K562 (cell line): Measurements from ENCODE around the gene RFC2. TPM values are rescaled to one million over a fixed set of nuclear protein-coding genes. Genes with fewer than 3 reads are reported as not detected.

ENCODE experiments used
- ATAC-seq: fragments of 200-7000 bp; cut with Tn5 transposase; 3 replicates; pipeline ENCODE4 v1.9.1; 2020; ENCODE audit warnings: moderate library complexity
- BruUV-seq: library from RNA; stranded (reverse); fragments of 400-500 nt; replicated peaks from 2 replicates; lab custom pipeline; 2021; lab: Mats Ljungman, UMichigan
- CTCF ChIA-PET: fragments of 300-600 bp; formaldehyde crosslinking; extraction: SDS; loops from one replicate; lab custom pipeline; 2021; ENCODE audit warnings: low intra/inter-chr PET ratio; lab: Yijun Ruan, JAX
- POLR2A ChIA-PET: fragments of 300-600, 350-650 bp; sonication (Branson Sonifier 250); formaldehyde crosslinking; extraction: SDS; loops from one replicate; lab custom pipeline; 2021; ENCODE audit warnings: antibody characterized with exemption, inconsistent platforms; lab: Yijun Ruan, JAX
- DNase-seq, 4 experiments: peaks; one replicate each; pipeline versions ENCODE4 v3.0.0 to v3.0.0-alpha.2; 2011 to 2018; ENCODE audit warnings: low spot score in 3 of 4, mixed read lengths in 3 of 4; ENCODE audit errors: extremely low read depth in 1 of 4
- FAIRE-seq: peaks from 2 replicates; lab custom pipeline; 2011; peaks lifted over from hg19 to GRCh38; lab: Jason Lieb, UNC
- H2AFZ ChIP-seq: 2 replicates; pipeline ENCODE4 v1.6.0; 2011; ENCODE audit warnings: low read depth, low read length, control low read depth, inconsistent platforms
- H3K27ac ChIP-seq: fragments of 200-600 bp; 3 replicates; pipeline ENCODE4 v1.8.0; 2011; ENCODE audit warnings: low read depth, mild to moderate bottlenecking, control low read depth, inconsistent platforms, low read length, moderate library complexity, mixed read lengths; ENCODE audit errors: extremely low read depth
- H3K27me3 ChIP-seq, 2 experiments: fragments of 300-600 bp in 1 of 2; 2 replicates in 1 of 2; 3 replicates in 1 of 2; pipeline versions ENCODE4 v1.6.0 to v1.8.0; 2011; ENCODE audit warnings: inconsistent platforms in 2 of 2, low read length in 2 of 2, mild to moderate bottlenecking in 1 of 2, mixed read lengths in 1 of 2, moderate library complexity in 1 of 2; ENCODE audit not compliant: control insufficient read depth in 2 of 2, insufficient read depth in 2 of 2
- H3K36me3 ChIP-seq: fragments of 300-600 bp; 3 replicates; pipeline ENCODE4 v1.8.0; 2011; ENCODE audit warnings: mild to moderate bottlenecking, low read length, inconsistent platforms; ENCODE audit not compliant: control insufficient read depth, insufficient read depth
- H3K4me1 ChIP-seq, 2 experiments: fragments of 200-600 bp in 1 of 2; replicated peaks in 1 of 2; 2 replicates in 1 of 2; 3 replicates in 1 of 2; pipeline versions ENCODE4 v1.5.1 to v1.8.0; 2011; ENCODE audit warnings: inconsistent platforms in 2 of 2, low read length in 2 of 2, mild to moderate bottlenecking in 1 of 2, mixed read lengths in 1 of 2, moderate library complexity in 1 of 2; ENCODE audit not compliant: control insufficient read depth in 2 of 2, insufficient read depth in 2 of 2
- H3K4me2 ChIP-seq: 2 replicates; pipeline ENCODE4 v1.6.1; 2011; ENCODE audit warnings: low read length, control low read depth, inconsistent platforms, mixed read lengths; ENCODE audit not compliant: insufficient read depth
- H3K4me3 ChIP-seq: fragments of 200-600 bp; sonication (generic), shearing (Covaris generic); 2 replicates; pipeline ENCODE4 v1.5.1; 2016; ENCODE audit warnings: control low read depth, inconsistent platforms
- H3K79me2 ChIP-seq: fragments of 200-600 bp; 3 replicates; pipeline ENCODE4 v1.8.0; 2011; ENCODE audit warnings: low read length, inconsistent platforms; ENCODE audit not compliant: control insufficient read depth, insufficient read depth
- H3K9ac ChIP-seq, 2 experiments: 2 replicates each; pipeline versions ENCODE4 v1.6.0 to v1.6.1; 2011; ENCODE audit warnings: low read depth in 2 of 2, low read length in 2 of 2, control low read depth in 1 of 2, inconsistent platforms in 1 of 2, mild to moderate bottlenecking in 1 of 2, mixed read lengths in 1 of 2; ENCODE audit not compliant: insufficient read depth in 1 of 2
- H3K9me1 ChIP-seq: one replicate; pipeline ENCODE4 v1.6.0; 2011; ENCODE audit warnings: inconsistent platforms, mild to moderate bottlenecking, low read length, moderate library complexity; ENCODE audit not compliant: control insufficient read depth, insufficient read depth
- H3K9me3 ChIP-seq: replicated peaks from 2 replicates; pipeline ENCODE4 v1.5.1; 2011; ENCODE audit warnings: low read depth, low read length, inconsistent platforms; ENCODE audit not compliant: control insufficient read depth, insufficient read depth
- H4K20me1 ChIP-seq: replicated peaks from 2 replicates; pipeline ENCODE4 v1.6.1; 2011; ENCODE audit warnings: low read length, inconsistent platforms, mixed read lengths; ENCODE audit not compliant: control insufficient read depth, insufficient read depth
- ATF1 ChIP-seq, 2 experiments: fragments of 450-650 bp in 1 of 2; IDR thresholded peaks; 2 replicates each; pipeline ENCODE4 v1.6.1; 2016; ENCODE audit warnings: missing compliant biosample characterization in 1 of 2, missing genetic modification characterization in 1 of 2
- ELF2 ChIP-seq: fragments of 250-450 bp; sonication (Bioruptor Pico); IDR thresholded peaks from 2 replicates; pipeline ENCODE4 v1.5.0; 2021; ENCODE audit warnings: mild to moderate bottlenecking
- KLF13 ChIP-seq: fragments of 450-650 bp; IDR thresholded peaks from 2 replicates; pipeline ENCODE4 v1.6.1; 2016; ENCODE audit warnings: missing genetic modification characterization, low read depth, mild to moderate bottlenecking, missing compliant biosample characterization, moderate library complexity, borderline replicate concordance
- MEF2D ChIP-seq: conservative IDR thresholded peaks from 2 replicates; pipeline ENCODE4 v1.6.1; 2016; ENCODE audit warnings: low read depth, missing genetic modification characterization, missing compliant biosample characterization
- NCOA1 ChIP-seq: fragments of 450-650 bp; IDR thresholded peaks from 2 replicates; pipeline ENCODE4 v1.6.1; 2016; ENCODE audit warnings: low read depth
- XRCC5 ChIP-seq: fragments of 200-400 bp; formaldehyde crosslinking; IDR thresholded peaks from 2 replicates; pipeline ENCODE4 v1.6.1; 2017; ENCODE audit warnings: low read depth, mild to moderate bottlenecking, low read length
- ZNF507 ChIP-seq: conservative IDR thresholded peaks from 2 replicates; pipeline ENCODE4 v1.6.1; 2017; ENCODE audit warnings: missing genetic modification characterization, missing compliant biosample characterization
- ZNF57 ChIP-seq: fragments of 450-650 bp; formaldehyde crosslinking; IDR thresholded peaks from 2 replicates; pipeline ENCODE4 v1.4.0; 2020; ENCODE audit warnings: mild to moderate bottlenecking, moderate library complexity
- WGBS: fragments of 100-300 bp; shearing (Covaris generic); methylation state at CpG from one replicate; pipeline ENCODE4 v1.1.6; 2016; ENCODE audit warnings: low coverage, mixed read lengths; ENCODE audit not compliant: insufficient coverage; ENCODE audit errors: missing lambda C conversion rate; 5-methylcytosine and 5-hydroxymethylcytosine counted together
- in situ Hi-C: fragments of 300-500 bp; cut with MboI; formaldehyde crosslinking; loops from 4 replicates; pipeline ENCODE4 v1.15.0; 2018; ENCODE audit warnings: inconsistent platforms, mixed read lengths
- intact Hi-C: fragments of 100-400 bp; cut with micrococcal nuclease; formaldehyde crosslinking; loops from 2 replicates; pipeline ENCODE4 v1.14.2; 2022
- polyA plus RNA-seq, 8 experiments: library from polyadenylated mRNA; depleted of rRNA in 4 of 8; stranded (reverse) in 5 of 8; unstranded in 3 of 8; fragments of >200 nt; fragmentation: Nextera tagmentation in 2 of 8; fragmentation: Illumina TruSeq in 1 of 8; extraction: Ambion mirVana in 2 of 8; extraction: Trizol in 1 of 8; gene quantifications; 2 replicates each; pipeline versions ENCODE4 v1.2.1 to v1.2.3, GENCODE V29; 2011 to 2014; ENCODE audit warnings: inconsistent platforms in 1 of 8, missing spikeins in 1 of 8
- total RNA-seq, 7 experiments: library from RNA; depleted of rRNA in 6 of 7; stranded (reverse); fragments of >200 nt in 6 of 7; fragmentation: Illumina TruSeq in 2 of 7; extraction: Trizol in 2 of 7; gene quantifications; 2 replicates each; pipeline versions ENCODE4 v1.2.1 to v1.2.3, GENCODE V29; 2011 to 2021; ENCODE audit warnings: low replicate concordance in 1 of 7
- TF ChIP-seq, protein P1 (sequence below): sonication (generic); formaldehyde crosslinking; IDR thresholded peaks from 2 replicates; pipeline ENCODE4 v1.8.0; 2022; ENCODE audit warnings: missing genetic modification reagents, mild to moderate bottlenecking, borderline replicate concordance
- TF ChIP-seq, protein P2 (sequence below), 2 experiments: IDR thresholded peaks; 2 replicates each; pipeline ENCODE4 v1.6.1; 2011; ENCODE audit warnings: borderline replicate concordance in 1 of 2, control low read depth in 1 of 2, low read depth in 1 of 2, low read length in 1 of 2, mild to moderate bottlenecking in 1 of 2, mixed read lengths in 1 of 2, moderate library complexity in 1 of 2; ENCODE audit not compliant: insufficient read depth in 1 of 2, insufficient read length in 1 of 2, poor library complexity in 1 of 2, severe bottlenecking in 1 of 2; ENCODE audit errors: extremely low read depth in 1 of 2
- TF ChIP-seq, protein P3 (sequence below): fragments of 450-650 bp; IDR thresholded peaks from one replicate; pipeline ENCODE4 v1.6.1; 2018; ENCODE audit warnings: mild to moderate bottlenecking, moderate library complexity; ENCODE audit not compliant: partially characterized antibody
- TF ChIP-seq, protein P4 (sequence below): fragments of 250-450 bp; sonication (Bioruptor Pico); IDR thresholded peaks from 2 replicates; pipeline ENCODE4 v1.8.0; 2021; ENCODE audit warnings: moderate library complexity, mild to moderate bottlenecking, inconsistent platforms
- TF ChIP-seq, protein P5 (sequence below): fragments of 250-450 bp; sonication (Bioruptor Pico); IDR thresholded peaks from 2 replicates; pipeline ENCODE4 v1.4.0; 2020; ENCODE audit warnings: mild to moderate bottlenecking, moderate library complexity, borderline replicate concordance

The RFC2 gene
- total and polyA plus RNA-seq, 9 of the 15 experiments (the other 6 are each of a cell fraction or from before 2014, with no cell fraction given): 32.5 to 161 (median 102) TPM

DNA sequence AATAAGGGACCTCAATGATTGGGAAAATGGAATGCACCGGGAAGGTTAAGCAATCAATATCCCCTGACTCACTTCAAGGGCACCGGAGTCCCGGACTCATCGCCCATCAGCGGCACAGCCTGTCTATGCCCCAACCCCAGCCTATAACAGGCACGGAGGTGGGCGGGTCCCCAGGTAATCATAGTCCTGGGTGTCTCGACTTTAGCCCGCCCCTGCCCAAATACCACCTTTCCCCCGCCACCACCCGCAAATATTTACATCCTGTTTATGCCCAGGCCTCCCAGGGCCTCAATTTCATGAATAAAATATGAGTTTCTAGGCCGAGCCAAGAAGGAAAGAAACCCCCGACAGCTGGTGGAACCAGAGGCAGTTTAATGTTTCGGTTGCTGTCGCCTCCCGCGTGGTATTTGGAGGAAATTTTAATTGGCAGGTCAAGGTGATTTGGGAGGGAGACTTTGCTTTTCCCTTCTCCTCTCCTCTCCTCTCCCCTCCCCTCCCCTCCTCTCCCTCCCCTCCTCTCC, 15.6 kb upstream of the RFC2 start:
- in situ Hi-C loops: no loop called here
- Histone ChIP-seq H3K27ac (no peak overlapping the region), H3K9me3 (no peaks in the 10 kb centered on the region), H2AFZ (peak overlapping the region; percentile 92), H3K79me2 (no peaks in the 10 kb centered on the region), H3K4me3 (peak overlapping the region; percentile 52), H3K9ac (peak overlapping the region; percentile 33 to 59; a peak in 3 of 4 replicates), H3K4me1 (peaks cover 31 to 32% of the 10 kb centered on the region in 2 experiments), H3K36me3 (no peaks in the 10 kb centered on the region), H4K20me1 (no peaks in the 10 kb centered on the region), H3K9me1 (no peaks in the 10 kb centered on the region), H3K27me3 (no peaks in the 10 kb centered on the region; a peak in 1 of 5 replicates), H3K4me2 (peak overlapping the region; percentile 80)
- FAIRE-seq (peak; percentile 80), DNase-seq (peak; percentile 50 to 81 (median 61)), ATAC-seq (peak; percentile 67)
- intact Hi-C loops: loop anchor here (1.0 to 2.0 kb wide), 2 partner anchors 15 to 19 kb away; partner anchors contain the start of gene CLIP2
- 3% methylated on average over 17 of the region's 17 CpGs for WGBS
- no TSS peak for BruUV-seq
- ChIA-PET CTCF (no interaction called here), POLR2A (interaction anchor here (0.6 to 1.5 kb wide), 7 partner anchors 8 to 20 kb away, joined by 3 to 7 read pairs (median 5); partner anchors contain the start of genes CLIP2 and RFC2)
- TF ChIP-seq XRCC5 (peak; percentile 63; the same call in 1 of the 2 replicates), ZNF507 (tag) (no peak), ZNF57 (CRISPR knock-in tag) (no peak), ATF1 (CRISPR knock-in tag; IDR thresholded peaks at IDR 0.05) (no peak), ATF1 (tag; IDR thresholded peaks at IDR 0.05) (no peak), NCOA1 (no peak), MEF2D (tag) (no peak), KLF13 (tag) (peak; percentile 47; the same call in 1 of the 2 replicates), ELF2 (CRISPR knock-in tag) (no peak)
- TF ChIP-seq, protein P1, sequence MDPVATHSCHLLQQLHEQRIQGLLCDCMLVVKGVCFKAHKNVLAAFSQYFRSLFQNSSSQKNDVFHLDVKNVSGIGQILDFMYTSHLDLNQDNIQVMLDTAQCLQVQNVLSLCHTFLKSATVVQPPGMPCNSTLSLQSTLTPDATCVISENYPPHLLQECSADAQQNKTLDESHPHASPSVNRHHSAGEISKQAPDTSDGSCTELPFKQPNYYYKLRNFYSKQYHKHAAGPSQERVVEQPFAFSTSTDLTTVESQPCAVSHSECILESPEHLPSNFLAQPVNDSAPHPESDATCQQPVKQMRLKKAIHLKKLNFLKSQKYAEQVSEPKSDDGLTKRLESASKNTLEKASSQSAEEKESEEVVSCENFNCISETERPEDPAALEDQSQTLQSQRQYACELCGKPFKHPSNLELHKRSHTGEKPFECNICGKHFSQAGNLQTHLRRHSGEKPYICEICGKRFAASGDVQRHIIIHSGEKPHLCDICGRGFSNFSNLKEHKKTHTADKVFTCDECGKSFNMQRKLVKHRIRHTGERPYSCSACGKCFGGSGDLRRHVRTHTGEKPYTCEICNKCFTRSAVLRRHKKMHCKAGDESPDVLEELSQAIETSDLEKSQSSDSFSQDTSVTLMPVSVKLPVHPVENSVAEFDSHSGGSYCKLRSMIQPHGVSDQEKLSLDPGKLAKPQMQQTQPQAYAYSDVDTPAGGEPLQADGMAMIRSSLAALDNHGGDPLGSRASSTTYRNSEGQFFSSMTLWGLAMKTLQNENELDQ (CRISPR knock-in tag): no peak
- TF ChIP-seq, protein P2, sequence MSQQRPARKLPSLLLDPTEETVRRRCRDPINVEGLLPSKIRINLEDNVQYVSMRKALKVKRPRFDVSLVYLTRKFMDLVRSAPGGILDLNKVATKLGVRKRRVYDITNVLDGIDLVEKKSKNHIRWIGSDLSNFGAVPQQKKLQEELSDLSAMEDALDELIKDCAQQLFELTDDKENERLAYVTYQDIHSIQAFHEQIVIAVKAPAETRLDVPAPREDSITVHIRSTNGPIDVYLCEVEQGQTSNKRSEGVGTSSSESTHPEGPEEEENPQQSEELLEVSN (IDR thresholded peaks at IDR 0.05; ENCODE audit: borderline replicate concordance in 1 of 2, extremely low read depth in 1 of 2, insufficient read depth in 1 of 2, insufficient read length in 1 of 2, low read depth in 1 of 2, low read length in 1 of 2, poor library complexity in 1 of 2, severe bottlenecking in 1 of 2): no peak
- TF ChIP-seq, protein P3, sequence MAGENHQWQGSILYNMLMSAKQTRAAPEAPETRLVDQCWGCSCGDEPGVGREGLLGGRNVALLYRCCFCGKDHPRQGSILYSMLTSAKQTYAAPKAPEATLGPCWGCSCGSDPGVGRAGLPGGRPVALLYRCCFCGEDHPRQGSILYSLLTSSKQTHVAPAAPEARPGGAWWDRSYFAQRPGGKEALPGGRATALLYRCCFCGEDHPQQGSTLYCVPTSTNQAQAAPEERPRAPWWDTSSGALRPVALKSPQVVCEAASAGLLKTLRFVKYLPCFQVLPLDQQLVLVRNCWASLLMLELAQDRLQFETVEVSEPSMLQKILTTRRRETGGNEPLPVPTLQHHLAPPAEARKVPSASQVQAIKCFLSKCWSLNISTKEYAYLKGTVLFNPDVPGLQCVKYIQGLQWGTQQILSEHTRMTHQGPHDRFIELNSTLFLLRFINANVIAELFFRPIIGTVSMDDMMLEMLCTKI: no peak
- TF ChIP-seq, protein P4, sequence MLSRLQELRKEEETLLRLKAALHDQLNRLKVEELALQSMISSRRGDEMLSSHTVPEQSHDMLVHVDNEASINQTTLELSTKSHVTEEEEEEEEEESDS (CRISPR knock-in tag): no peak
- TF ChIP-seq, protein P5, sequence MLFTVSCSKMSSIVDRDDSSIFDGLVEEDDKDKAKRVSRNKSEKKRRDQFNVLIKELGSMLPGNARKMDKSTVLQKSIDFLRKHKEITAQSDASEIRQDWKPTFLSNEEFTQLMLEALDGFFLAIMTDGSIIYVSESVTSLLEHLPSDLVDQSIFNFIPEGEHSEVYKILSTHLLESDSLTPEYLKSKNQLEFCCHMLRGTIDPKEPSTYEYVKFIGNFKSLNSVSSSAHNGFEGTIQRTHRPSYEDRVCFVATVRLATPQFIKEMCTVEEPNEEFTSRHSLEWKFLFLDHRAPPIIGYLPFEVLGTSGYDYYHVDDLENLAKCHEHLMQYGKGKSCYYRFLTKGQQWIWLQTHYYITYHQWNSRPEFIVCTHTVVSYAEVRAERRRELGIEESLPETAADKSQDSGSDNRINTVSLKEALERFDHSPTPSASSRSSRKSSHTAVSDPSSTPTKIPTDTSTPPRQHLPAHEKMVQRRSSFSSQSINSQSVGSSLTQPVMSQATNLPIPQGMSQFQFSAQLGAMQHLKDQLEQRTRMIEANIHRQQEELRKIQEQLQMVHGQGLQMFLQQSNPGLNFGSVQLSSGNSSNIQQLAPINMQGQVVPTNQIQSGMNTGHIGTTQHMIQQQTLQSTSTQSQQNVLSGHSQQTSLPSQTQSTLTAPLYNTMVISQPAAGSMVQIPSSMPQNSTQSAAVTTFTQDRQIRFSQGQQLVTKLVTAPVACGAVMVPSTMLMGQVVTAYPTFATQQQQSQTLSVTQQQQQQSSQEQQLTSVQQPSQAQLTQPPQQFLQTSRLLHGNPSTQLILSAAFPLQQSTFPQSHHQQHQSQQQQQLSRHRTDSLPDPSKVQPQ (CRISPR knock-in tag): no peak
